Left colon (tissue), 2 donors: Measurements from ENCODE around the gene NUDT22. TPM values are rescaled to one million over a fixed set of nuclear protein-coding genes. Genes with fewer than 3 reads are reported as not detected.
A peak's percentile ranks its signal among the peaks of the same experiment; 100 is the strongest.

Experiments used
- ATAC-seq: fragments of 200-7000 bp; cut with Tn5 transposase; one replicate; pipeline ENCODE4 v1.9.1; 2020; ENCODE audit warnings: mild to moderate bottlenecking, moderate library complexity
- DNase-seq, 2 donors: peaks; one replicate each; pipeline ENCODE4 v3.0.0-alpha.2; 2020
- intact Hi-C, 2 donors: fragments of 100-400 bp; cut with DNase I in 1 of 2; cut with micrococcal nuclease in 1 of 2; formaldehyde crosslinking; loops; one replicate each; pipeline versions ENCODE4 v1.11.2 to v1.14.0; 2022; cut with DNase I, micrococcal nuclease
- total RNA-seq, 2 donors: library from RNA; stranded (reverse); fragmentation: NEBNext Ultra II Directional; extraction: Animal tissue kit (Norgen Biotek cat#: 25700); gene quantifications; one replicate each; pipeline ENCODE4 v1.2.1, GENCODE V29; 2021
- donor health status: DM: no; HTN: no; CAD: no.
- donor health status: DM: yes; HTN: yes; CAD: no.

NUDT22 gene
- total RNA-seq, 2 donors from 2014 or later = 116 to 154 TPM

GRCh38 chr11:64276653-64277431 is 50.8 kb downstream of the NUDT22 start:
- intact Hi-C loops = no loop called here
- DNase-seq (peak; percentile 76 to 85), ATAC-seq (peak; percentile 79)

GRCh38 chr11:64278576-64279190 is 52.6 kb downstream of the NUDT22 start:
- intact Hi-C loops = no loop called here
- ATAC-seq = no peak

More at GRCh38 chr11:64278576-64279190, 52.6 kb downstream of the NUDT22 start:
- DNase-seq = no peak

Other genes starting within 250 kb of the NUDT22 start
- gene OTUB1, start 239.8 kb upstream of the NUDT22 start, total RNA-seq = 10 to 100 TPM; 67.7 to 79.7 TPM
- 1 to 10 TPM in 1 of 2 donors, not detected in 1; 1.2 TPM for gene FLRT1, start 190.3 kb upstream of the NUDT22 start, total RNA-seq
- gene MACROD1, start 60.2 kb upstream of the NUDT22 start, total RNA-seq = 10 to 100 TPM; 31.6 to 47.0 TPM
- 10 to 100 TPM; 61.2 to 75.1 TPM for gene STIP1, start 40.1 kb upstream of the NUDT22 start, total RNA-seq
- gene FERMT3, start 19.6 kb upstream of the NUDT22 start, total RNA-seq = 10 to 100 TPM; 16.1 to 21.7 TPM
- 10 to 100 TPM; 58.5 to 74.6 TPM for gene TRPT1, start 88 bp upstream of the NUDT22 start, total RNA-seq
- 10 to 100 TPM; 54.8 to 60.6 TPM for gene DNAJC4, start 4.3 kb downstream of the NUDT22 start, total RNA-seq
- gene VEGFB, start 8.3 kb downstream of the NUDT22 start, total RNA-seq = 10 to 100 TPM; 40.8 to 68.8 TPM
- gene FKBP2, start 14.8 kb downstream of the NUDT22 start, total RNA-seq = 100 to 1,000 TPM in 1 of 2 donors, 10 to 100 TPM in 1; 78.5 to 104 TPM
- gene PPP1R14B, start 20.7 kb downstream of the NUDT22 start, total RNA-seq = 100 to 1,000 TPM in 1 of 2 donors, 10 to 100 TPM in 1; 96.2 to 147 TPM
- gene PLCB3, start 25.3 kb downstream of the NUDT22 start, total RNA-seq = 10 to 100 TPM; 69.9 to 92.2 TPM
- 10 to 100 TPM; 83.9 to 90.0 TPM for gene BAD, start 58.4 kb downstream of the NUDT22 start, total RNA-seq
- 10 to 100 TPM; 31.2 to 37.3 TPM for gene GPR137, start 59.6 kb downstream of the NUDT22 start, total RNA-seq
- gene KCNK4, start 65.0 kb downstream of the NUDT22 start, total RNA-seq = not detected
- gene CATSPERZ, start 74.1 kb downstream of the NUDT22 start, total RNA-seq = under 1 TPM; 0.43 to 0.98 TPM
- 100 to 1,000 TPM; 185 to 212 TPM for gene ESRRA, start 79.2 kb downstream of the NUDT22 start, total RNA-seq
- 10 to 100 TPM; 60.6 to 67.5 TPM for gene TRMT112, start 91.3 kb downstream of the NUDT22 start, total RNA-seq
- gene PRDX5, start 91.8 kb downstream of the NUDT22 start, total RNA-seq = 100 to 1,000 TPM; 272 to 327 TPM
- gene CCDC88B, start 113.9 kb downstream of the NUDT22 start, total RNA-seq = 10 to 100 TPM; 21.6 to 28.8 TPM
- gene RPS6KA4, start 132.9 kb downstream of the NUDT22 start, total RNA-seq = 10 to 100 TPM; 30.4 to 42.6 TPM